Breast epithelium (tissue), 3 donors: ENCODE data around the gene PDGFC.

Experiments
- POLR2AphosphoS5 ChIP-seq, 3 donors: sonication (generic); formaldehyde crosslinking; IDR thresholded peaks; one replicate each; pipeline ENCODE4 v1.6.1; 2017; ENCODE audit warnings: antibody characterized with exemption in 3 of 3
- TF ChIP-seq, protein P1 (sequence below), 3 donors: fragments of 450-650 bp; IDR thresholded peaks; one replicate each; pipeline ENCODE4 v1.5.1; 2016 to 2017; ENCODE audit warnings: antibody characterized with exemption in 3 of 3, mild to moderate bottlenecking in 3 of 3, moderate library complexity in 3 of 3

GRCh38 chr4:156756118-156756517 is 215.5 kb downstream of the PDGFC start:
- TF ChIP-seq, protein P1, sequence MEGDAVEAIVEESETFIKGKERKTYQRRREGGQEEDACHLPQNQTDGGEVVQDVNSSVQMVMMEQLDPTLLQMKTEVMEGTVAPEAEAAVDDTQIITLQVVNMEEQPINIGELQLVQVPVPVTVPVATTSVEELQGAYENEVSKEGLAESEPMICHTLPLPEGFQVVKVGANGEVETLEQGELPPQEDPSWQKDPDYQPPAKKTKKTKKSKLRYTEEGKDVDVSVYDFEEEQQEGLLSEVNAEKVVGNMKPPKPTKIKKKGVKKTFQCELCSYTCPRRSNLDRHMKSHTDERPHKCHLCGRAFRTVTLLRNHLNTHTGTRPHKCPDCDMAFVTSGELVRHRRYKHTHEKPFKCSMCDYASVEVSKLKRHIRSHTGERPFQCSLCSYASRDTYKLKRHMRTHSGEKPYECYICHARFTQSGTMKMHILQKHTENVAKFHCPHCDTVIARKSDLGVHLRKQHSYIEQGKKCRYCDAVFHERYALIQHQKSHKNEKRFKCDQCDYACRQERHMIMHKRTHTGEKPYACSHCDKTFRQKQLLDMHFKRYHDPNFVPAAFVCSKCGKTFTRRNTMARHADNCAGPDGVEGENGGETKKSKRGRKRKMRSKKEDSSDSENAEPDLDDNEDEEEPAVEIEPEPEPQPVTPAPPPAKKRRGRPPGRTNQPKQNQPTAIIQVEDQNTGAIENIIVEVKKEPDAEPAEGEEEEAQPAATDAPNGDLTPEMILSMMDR (IDR thresholded peaks at IDR 0.05) = no peak
- TF ChIP-seq POLR2AphosphoS5 (IDR thresholded peaks at IDR 0.05) = no peak
